Measurements from ENCODE around the gene LHX6. TPM values are rescaled to one million over a fixed set of nuclear protein-coding genes. Genes with fewer than 3 reads are reported as not detected.

LHX6 gene
- total and polyA plus RNA-seq, 2 of the 8 experiments (the other 6 are each of a cell fraction or from before 2014, with no cell fraction given) = 0.92 to 1.2 TPM

DNA sequence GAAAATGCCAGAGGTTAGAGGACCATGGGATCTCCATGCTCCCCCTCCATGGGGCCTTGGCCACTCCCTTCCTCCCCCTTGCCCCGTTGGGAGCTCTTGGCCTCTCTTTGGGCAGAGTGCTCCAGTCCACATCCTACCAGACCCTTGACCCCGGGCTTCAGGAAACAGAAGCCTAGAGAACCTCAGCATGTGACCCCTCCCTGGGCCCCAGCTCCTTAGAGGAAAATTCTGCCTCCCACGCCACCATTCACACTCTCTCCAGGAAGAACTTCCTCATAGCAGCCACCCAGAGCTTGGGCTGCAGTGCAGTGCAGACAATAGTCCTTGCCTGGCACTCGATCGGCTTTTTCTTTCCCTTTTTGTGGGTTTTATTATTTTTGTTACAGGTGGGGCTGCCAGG is 6.0 kb downstream of the LHX6 start (continued):
- TF ChIP-seq, protein P1, sequence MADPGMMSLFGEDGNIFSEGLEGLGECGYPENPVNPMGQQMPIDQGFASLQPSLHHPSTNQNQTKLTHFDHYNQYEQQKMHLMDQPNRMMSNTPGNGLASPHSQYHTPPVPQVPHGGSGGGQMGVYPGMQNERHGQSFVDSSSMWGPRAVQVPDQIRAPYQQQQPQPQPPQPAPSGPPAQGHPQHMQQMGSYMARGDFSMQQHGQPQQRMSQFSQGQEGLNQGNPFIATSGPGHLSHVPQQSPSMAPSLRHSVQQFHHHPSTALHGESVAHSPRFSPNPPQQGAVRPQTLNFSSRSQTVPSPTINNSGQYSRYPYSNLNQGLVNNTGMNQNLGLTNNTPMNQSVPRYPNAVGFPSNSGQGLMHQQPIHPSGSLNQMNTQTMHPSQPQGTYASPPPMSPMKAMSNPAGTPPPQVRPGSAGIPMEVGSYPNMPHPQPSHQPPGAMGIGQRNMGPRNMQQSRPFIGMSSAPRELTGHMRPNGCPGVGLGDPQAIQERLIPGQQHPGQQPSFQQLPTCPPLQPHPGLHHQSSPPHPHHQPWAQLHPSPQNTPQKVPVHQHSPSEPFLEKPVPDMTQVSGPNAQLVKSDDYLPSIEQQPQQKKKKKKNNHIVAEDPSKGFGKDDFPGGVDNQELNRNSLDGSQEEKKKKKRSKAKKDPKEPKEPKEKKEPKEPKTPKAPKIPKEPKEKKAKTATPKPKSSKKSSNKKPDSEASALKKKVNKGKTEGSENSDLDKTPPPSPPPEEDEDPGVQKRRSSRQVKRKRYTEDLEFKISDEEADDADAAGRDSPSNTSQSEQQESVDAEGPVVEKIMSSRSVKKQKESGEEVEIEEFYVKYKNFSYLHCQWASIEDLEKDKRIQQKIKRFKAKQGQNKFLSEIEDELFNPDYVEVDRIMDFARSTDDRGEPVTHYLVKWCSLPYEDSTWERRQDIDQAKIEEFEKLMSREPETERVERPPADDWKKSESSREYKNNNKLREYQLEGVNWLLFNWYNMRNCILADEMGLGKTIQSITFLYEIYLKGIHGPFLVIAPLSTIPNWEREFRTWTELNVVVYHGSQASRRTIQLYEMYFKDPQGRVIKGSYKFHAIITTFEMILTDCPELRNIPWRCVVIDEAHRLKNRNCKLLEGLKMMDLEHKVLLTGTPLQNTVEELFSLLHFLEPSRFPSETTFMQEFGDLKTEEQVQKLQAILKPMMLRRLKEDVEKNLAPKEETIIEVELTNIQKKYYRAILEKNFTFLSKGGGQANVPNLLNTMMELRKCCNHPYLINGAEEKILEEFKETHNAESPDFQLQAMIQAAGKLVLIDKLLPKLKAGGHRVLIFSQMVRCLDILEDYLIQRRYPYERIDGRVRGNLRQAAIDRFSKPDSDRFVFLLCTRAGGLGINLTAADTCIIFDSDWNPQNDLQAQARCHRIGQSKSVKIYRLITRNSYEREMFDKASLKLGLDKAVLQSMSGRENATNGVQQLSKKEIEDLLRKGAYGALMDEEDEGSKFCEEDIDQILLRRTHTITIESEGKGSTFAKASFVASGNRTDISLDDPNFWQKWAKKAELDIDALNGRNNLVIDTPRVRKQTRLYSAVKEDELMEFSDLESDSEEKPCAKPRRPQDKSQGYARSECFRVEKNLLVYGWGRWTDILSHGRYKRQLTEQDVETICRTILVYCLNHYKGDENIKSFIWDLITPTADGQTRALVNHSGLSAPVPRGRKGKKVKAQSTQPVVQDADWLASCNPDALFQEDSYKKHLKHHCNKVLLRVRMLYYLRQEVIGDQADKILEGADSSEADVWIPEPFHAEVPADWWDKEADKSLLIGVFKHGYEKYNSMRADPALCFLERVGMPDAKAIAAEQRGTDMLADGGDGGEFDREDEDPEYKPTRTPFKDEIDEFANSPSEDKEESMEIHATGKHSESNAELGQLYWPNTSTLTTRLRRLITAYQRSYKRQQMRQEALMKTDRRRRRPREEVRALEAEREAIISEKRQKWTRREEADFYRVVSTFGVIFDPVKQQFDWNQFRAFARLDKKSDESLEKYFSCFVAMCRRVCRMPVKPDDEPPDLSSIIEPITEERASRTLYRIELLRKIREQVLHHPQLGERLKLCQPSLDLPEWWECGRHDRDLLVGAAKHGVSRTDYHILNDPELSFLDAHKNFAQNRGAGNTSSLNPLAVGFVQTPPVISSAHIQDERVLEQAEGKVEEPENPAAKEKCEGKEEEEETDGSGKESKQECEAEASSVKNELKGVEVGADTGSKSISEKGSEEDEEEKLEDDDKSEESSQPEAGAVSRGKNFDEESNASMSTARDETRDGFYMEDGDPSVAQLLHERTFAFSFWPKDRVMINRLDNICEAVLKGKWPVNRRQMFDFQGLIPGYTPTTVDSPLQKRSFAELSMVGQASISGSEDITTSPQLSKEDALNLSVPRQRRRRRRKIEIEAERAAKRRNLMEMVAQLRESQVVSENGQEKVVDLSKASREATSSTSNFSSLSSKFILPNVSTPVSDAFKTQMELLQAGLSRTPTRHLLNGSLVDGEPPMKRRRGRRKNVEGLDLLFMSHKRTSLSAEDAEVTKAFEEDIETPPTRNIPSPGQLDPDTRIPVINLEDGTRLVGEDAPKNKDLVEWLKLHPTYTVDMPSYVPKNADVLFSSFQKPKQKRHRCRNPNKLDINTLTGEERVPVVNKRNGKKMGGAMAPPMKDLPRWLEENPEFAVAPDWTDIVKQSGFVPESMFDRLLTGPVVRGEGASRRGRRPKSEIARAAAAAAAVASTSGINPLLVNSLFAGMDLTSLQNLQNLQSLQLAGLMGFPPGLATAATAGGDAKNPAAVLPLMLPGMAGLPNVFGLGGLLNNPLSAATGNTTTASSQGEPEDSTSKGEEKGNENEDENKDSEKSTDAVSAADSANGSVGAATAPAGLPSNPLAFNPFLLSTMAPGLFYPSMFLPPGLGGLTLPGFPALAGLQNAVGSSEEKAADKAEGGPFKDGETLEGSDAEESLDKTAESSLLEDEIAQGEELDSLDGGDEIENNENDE (IDR thresholded peaks at IDR 0.05; ENCODE audit: insufficient replicate concordance, low read length) = no peak
- no peak for TF ChIP-seq GTF2F1 (IDR thresholded peaks at IDR 0.05; ENCODE audit: borderline replicate concordance, low read depth, low read length)
- no peak for TF ChIP-seq KDM1A (IDR thresholded peaks at IDR 0.05; ENCODE audit: borderline replicate concordance, low read length)
- no peak for TF ChIP-seq SP1 (IDR thresholded peaks at IDR 0.05; ENCODE audit: low read depth, low read length)
- TF ChIP-seq HDAC6 (IDR thresholded peaks at IDR 0.05; ENCODE audit: low read depth, low read length) = no peak
- TF ChIP-seq TBP (IDR thresholded peaks at IDR 0.05; ENCODE audit: low read depth, low read length) = no peak
- no peak for TF ChIP-seq TCF12 (IDR thresholded peaks at IDR 0.05; ENCODE audit: low read depth, low read length)
- TF ChIP-seq, protein P2, sequence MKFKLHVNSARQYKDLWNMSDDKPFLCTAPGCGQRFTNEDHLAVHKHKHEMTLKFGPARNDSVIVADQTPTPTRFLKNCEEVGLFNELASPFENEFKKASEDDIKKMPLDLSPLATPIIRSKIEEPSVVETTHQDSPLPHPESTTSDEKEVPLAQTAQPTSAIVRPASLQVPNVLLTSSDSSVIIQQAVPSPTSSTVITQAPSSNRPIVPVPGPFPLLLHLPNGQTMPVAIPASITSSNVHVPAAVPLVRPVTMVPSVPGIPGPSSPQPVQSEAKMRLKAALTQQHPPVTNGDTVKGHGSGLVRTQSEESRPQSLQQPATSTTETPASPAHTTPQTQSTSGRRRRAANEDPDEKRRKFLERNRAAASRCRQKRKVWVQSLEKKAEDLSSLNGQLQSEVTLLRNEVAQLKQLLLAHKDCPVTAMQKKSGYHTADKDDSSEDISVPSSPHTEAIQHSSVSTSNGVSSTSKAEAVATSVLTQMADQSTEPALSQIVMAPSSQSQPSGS (IDR thresholded peaks at IDR 0.05; ENCODE audit: low read length) = no peak
- TF ChIP-seq POLR2A (IDR thresholded peaks at IDR 0.05; ENCODE audit: control extremely low read depth in 1 of 2, low read depth in 2 of 2, low read length in 2 of 2) = no peak
- TF ChIP-seq POLR2AphosphoS5 (IDR thresholded peaks at IDR 0.05; ENCODE audit: low read depth, low read length) = no peak
